ENCODE measurements around the gene C11orf54. TPM values are rescaled to one million over a fixed set of nuclear protein-coding genes. Genes with fewer than 3 reads are reported as not detected.
"Not testable (repeated sequence)": the region's sequence is repeated elsewhere in the genome, so short reads cannot be mapped to it uniquely, and the experiment has no call there.

The C11orf54 gene
- total and polyA plus RNA-seq, 10 of the 15 experiments (the other 5 are each of a cell fraction or from before 2014, with no cell fraction given), result 15.1 to 32.3 (median 26.8) TPM

GRCh38 chr11:93757924-93758865 lies 16.7 kb downstream of the C11orf54 start (continued):
- TF ChIP-seq E2F8 (IDR thresholded peaks at IDR 0.05; ENCODE audit: low read depth, partially characterized antibody) (no peak), HSF1 (IDR thresholded peaks at IDR 0.05; ENCODE audit: low read depth, low read length) (no peak), SUZ12 (IDR thresholded peaks at IDR 0.05; ENCODE audit: unreplicated experiment) (no peak), CHD1 (IDR thresholded peaks at IDR 0.05; ENCODE audit: low read depth, low read length) (no peak), MYC (IDR thresholded peaks at IDR 0.05; ENCODE audit: insufficient read depth, insufficient read length, insufficient replicate concordance, low read length, severe bottlenecking) (no peak), SMAD5 (IDR thresholded peaks at IDR 0.05; ENCODE audit: low read depth) (no peak), TCF3 (IDR thresholded peaks at IDR 0.05; ENCODE audit: borderline replicate concordance, insufficient read depth, low read depth, low read length) (no peak), ZNF217 (IDR thresholded peaks at IDR 0.05) (no peak), RBBP5 (conservative IDR thresholded peaks at IDR 0.05) (no peak)

GRCh38 chr11:93759123-93759522 lies 17.7 kb downstream of the C11orf54 start:
- H3K4me2 ChIP-seq (ENCODE audit: control insufficient read depth, insufficient read depth); H3K27me3 ChIP-seq (replicated peaks in 1 of 2; ENCODE audit: control insufficient read depth in 2 of 2, insufficient read depth in 2 of 2, low read length in 1 of 2); H3K9ac ChIP-seq (ENCODE audit: control insufficient read depth, insufficient read depth, low read length); ATAC-seq; H3K4me1 ChIP-seq (ENCODE audit: control insufficient read depth, insufficient read depth, low read length); H4K20me1 ChIP-seq (ENCODE audit: control insufficient read depth, insufficient read depth); in situ Hi-C loops (cut with MboI); RAD21 ChIA-PET (ENCODE audit: unreplicated experiment); intact Hi-C loops (cut with micrococcal nuclease; ENCODE audit: unreplicated experiment); H3K9me3 ChIP-seq (replicated peaks; ENCODE audit: control insufficient read depth, insufficient read depth, low read length); DNase-seq (ENCODE audit: low read depth, low spot score); H3K36me3 ChIP-seq (ENCODE audit: control insufficient read depth in 2 of 2, insufficient read depth in 2 of 2, low read length in 1 of 2); CTCF ChIA-PET; BruUV-seq (replicated peaks); H3K27ac ChIP-seq (ENCODE audit: control insufficient read depth, insufficient read depth); H3K4me3 ChIP-seq; H2AFZ ChIP-seq (ENCODE audit: control insufficient read depth, low read depth, low read length); H3K79me2 ChIP-seq (ENCODE audit: control insufficient read depth, insufficient read depth, low read length); FAIRE-seq: not testable (repeated sequence)
- SMC1A ChIA-PET (ENCODE audit: uncharacterized antibody, unreplicated experiment), result interaction anchor here (1.1 to 1.9 kb wide), 2 partner anchors 8 to 25 kb away, joined by 4 to 8 read pairs; partner anchors contain the start of gene MED17
- 86% methylated on average over 4 of the region's 4 CpGs for WGBS (ENCODE audit: insufficient coverage, insufficient replicate concordance, low lambda C conversion rate, missing lambda C conversion rate)
- POLR2A ChIA-PET, result interaction anchor here (1.2 kb wide), 1 partner anchor 19 kb away, joined by 5 read pairs; no protein-coding TSS in a partner anchor
